Kidney tubule cell (primary cell): ENCODE measurements around the gene DOCK4.

Experiments
- DNase-seq: peaks from one replicate; pipeline ENCODE4 v3.0.0-alpha.2; 2018; ENCODE audit warnings: low spot score

Gene DOCK4

DNA sequence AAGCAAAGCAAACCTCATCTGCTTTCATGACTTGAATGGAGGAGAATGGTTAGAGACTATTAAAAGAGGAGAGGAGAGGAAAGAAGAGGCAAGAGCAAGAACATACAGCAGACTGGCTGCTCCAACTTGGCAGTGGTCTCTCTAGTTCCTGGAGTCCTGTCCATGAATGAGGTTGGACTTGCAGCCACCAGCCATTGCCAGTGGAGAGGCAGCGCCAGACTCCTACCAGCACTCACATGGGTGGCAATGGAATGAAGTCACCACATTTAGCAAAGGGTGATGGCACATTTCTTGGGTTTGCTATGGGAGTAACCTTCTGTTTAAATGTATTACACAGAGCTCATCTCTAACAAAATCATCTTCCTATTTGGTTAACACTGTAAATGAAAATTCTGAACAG lies 386.1 kb downstream of the DOCK4 start:
- no peak for DNase-seq

DNA sequence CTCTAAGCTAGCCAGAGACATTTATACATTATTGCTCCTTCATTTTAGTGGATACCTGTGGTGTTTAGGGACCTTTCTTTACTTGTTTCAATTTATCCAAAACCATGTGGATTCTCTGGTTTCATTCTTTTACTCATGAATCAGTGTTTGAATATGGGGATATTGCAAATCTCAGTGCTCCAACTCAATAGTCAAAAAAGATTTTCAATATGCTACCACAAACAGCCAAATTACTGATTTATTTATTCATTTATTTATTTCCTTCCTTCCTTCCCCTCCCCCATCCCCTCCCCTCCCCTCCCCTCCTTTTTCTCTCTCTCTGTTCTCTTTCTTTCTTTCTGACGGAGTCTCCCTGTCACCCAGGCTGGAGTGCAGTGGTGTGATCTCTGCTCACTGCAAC lies 390.8 kb downstream of the DOCK4 start:
- no peak for DNase-seq

DNA sequence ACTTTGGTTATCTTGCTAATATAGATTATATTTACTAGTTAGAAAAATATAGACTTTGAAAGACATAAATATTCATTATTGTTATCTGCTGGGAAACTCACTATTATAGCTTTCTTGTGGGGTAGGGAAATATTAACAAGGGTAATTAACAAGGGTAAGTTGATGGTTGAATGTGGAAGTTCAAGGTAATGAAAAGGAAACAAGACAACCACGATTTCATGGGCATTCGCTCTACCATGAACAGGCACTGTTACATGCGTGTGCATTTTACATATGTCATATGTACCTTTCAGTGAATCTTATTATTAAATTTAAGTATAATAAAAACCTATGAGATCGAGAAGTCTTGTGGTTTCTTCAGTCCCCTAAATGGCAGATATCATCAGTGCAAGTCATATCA lies 392.9 kb downstream of the DOCK4 start:
- no peak for DNase-seq

DNA sequence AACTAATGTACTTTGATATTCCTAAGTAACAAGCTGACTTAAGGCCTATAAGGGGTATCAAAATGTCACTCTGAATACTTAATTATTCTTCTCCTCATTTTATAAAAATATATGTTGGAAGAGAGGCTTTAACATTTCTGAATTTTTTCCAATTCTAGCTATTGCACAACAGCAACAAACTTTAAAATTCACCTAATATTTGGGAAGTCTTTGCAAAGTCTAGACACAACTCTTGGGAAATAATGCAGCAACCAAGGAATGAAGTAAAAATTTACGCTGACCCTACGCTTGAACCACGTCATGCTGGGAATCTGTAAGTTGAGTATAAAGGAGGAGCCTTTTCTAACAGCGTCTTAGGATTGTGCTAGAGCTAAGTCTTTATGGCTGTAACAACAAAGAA lies 400.0 kb downstream of the DOCK4 start:
- no peak for DNase-seq

DNA sequence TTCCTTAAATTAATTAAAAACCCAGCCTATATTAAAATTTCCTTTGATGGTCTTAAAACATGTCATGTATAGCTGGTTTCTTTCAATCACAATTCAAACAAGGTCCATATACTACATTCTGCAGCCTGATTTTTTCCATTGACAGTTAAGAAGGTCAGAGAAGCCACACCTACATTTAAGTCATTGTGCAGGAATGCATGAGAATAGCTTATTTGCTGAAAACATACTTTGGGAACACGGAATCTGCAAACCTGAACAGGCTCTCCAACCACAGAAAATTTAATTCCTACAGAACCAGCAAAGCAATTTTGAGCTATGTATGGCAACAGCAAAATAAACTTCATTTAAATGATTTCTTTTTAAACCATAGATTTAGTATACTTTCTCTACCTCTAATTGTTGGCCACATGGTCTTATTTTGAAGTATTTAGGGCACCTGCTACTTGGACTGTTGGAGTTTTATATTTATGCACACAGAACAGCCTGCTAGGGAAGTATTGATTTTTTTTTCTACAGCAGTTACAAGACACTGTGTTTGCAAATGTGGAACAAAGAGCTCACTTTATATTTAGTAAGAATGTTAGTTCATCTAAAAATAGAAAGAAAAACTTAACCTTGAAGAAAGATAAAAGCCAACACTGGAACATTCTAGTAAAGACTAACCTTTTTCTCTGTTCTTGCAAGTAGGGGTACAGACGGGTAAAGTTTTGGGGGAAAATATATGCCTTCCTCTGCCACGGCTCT lies 403.0 kb downstream of the DOCK4 start:
- peak; percentile 37 for DNase-seq

DNA sequence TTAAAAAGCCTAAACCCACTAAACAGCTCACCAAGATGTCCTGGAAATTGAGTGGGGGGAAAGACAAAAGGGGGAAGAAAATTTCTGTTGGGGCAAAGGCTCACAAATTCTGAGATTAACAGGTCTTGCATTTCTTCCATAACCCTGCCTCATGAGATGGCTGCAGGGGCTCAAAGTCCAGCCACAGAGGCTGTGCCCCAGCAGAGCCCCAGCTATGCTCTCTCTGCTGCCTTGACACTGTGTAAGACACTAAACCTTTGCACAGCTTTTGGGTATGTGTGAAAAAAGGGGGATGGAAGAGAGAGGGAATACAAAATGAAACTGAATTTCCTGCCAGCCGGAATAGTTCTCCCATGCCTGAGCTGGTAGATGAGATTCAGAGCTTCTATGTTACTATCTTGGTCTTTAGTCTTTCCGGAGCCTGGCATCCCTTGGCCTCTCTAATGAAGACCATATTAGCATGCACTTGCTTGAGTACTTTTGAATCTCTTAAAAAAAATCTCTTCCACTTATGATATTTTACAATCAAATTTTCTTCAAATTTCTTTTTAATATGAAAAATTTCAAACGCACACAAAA lies 403.9 kb downstream of the DOCK4 start:
- DNase-seq: no peak

DNA sequence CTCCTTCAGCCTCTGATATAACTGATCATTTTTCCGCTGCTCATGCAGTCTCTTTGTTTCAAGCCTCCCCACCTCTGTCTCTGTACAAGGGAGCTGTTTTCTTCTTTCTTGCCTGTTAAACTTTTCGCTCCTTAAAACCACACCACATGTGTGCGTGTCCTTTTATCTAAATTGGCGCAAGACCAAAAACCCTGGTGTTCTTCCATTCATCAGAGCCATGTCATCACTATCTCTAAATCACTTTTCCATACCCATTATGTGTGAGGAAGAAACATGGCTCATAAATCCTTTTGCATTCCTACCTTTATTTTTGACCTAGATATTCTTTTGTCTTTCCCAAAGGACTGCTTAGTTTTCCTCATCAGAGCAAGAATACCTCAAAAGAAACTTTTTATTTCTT lies 404.9 kb downstream of the DOCK4 start:
- DNase-seq: no peak

DNA sequence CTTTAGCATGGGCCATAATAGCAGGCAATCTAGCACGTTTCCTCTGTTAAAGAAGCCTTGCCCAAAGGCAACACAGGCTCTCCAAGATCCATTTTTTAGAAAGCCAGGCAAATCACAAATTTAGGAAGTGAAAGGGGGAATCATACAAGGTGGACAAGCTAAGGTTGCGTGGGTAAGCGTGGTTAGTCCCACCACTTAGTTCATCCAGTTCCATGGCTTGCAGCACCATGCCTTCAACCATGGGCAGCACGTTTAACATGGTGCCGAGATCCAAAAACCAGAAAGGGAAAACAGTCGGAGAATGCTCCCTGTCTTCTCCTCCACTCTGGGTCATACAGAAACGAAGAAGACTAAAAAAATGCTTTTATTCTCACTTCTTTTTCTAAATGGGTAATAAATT lies 409.5 kb downstream of the DOCK4 start:
- no peak for DNase-seq

DNA sequence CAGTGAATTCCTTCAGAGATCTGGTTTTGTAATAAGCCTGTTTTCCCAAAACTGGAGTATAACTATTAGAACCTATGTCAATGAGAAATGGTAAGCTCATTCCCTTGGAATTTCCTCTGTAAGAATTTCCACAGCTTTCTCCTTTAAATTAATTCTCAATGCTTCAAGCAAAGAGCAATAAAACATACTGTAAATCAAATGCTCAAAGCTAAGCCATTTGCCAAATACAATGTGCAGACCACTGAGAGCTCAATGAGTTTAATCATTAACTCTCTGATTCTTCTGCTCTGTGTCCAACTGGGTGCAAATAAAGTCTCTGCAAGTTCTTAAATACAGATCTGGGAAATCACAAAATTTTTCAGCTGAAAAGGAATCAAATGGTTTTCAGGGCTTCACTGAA lies 416.3 kb downstream of the DOCK4 start:
- peak; percentile 1 for DNase-seq

DNA sequence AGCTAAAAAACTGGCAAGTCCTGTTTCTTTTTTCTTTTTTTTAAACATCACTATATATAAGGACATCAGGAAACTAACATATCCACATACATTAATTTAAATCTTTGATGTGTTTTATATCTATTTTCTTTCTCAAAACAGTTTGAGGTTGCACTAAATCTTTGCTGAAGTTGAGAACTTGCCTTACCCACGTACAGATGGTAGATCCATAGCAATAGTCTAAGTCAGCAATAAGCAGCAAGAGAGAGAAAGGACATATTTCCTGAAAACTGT lies 417.2 kb downstream of the DOCK4 start:
- no peak for DNase-seq

DNA sequence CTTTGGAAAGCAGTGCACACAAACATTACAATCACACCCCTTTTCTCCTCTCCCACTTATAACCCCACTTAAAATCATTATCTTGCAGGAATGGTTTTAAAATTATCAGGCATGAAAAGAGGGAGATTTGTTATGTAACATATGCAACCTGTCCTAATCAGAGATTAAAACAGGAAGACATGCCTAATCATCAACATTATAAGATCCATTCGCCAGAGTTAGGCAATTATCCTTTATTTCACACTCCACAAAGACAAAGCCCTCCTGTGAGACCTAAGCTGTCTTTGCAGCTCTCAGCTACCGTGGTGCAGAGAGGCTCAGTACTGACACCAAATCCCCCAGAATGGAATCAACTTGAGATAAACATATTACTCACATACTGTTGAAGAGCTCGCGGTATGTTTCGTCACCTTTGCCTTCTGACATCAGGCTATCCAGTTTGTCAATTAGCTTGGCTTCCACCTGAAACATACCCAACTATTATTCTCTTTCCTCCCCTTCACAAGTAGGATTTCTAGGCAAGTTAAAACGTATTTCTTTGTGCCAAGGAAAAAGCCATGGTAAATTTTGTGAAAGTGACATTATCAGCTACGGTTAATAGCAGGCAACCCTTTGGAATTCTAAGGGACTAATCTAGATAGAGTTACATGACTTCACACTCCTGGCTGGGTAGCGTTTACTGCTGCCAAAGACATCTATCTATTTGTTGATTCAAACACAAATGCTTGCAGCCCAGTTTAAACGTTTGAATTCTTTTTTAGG lies 417.7 kb downstream of the DOCK4 start:
- no peak for DNase-seq

DNA sequence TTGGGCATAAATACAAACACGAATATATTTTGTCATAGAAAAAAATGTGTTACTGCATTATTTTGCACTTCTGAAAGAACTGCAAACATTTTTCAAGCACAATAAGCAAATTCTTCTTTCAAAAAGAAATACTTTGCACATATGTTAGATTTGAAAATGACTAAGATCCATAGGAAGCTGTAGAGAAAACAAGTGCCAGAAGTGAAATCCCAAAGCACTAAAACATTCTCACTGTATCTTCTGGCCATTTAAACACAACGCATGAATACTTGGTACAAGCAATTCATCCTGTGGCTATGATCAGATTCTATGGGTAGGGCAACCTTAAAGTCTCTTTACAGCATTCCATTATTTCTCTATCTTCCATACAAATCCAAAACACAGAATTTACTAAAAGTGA lies 418.5 kb downstream of the DOCK4 start:
- no peak for DNase-seq

DNA sequence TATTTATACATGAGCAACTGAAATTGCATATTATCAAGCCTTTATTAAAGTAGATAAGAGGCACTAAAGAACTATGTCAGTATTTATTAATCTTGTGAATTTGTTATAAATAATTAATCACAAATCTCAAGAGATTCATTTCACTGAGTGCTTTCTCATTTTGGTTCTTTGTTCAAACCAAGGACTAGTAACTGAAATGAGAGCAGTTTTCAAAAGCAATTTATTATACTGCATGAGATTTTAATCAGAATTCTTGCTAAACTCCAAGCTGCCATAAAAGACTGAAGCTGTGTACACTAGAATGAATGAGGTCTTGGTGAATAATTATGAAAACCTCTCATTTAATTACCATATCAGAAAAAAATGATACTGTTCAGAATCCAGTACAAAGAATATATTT lies 419.1 kb downstream of the DOCK4 start:
- DNase-seq: no peak

DNA sequence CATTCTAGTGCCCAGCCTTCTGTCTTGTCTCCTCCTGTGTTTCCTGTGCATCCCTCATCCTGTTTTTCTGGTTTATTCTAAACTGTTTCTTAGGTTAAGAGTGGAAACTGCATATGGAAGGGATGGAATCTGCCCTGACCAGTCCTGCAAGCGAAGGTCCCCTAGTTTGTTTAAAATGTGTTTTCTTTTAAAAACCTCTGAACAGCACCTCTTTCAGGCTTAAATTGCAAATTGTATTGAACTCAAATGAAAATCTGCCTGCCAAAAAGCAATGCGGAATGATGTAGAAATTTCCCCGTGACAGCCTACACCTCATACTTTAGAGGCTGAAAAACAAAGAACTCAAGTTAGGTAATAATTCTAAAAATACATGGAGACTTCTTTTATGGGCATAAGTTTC lies 421.1 kb downstream of the DOCK4 start:
- DNase-seq: no peak

DNA sequence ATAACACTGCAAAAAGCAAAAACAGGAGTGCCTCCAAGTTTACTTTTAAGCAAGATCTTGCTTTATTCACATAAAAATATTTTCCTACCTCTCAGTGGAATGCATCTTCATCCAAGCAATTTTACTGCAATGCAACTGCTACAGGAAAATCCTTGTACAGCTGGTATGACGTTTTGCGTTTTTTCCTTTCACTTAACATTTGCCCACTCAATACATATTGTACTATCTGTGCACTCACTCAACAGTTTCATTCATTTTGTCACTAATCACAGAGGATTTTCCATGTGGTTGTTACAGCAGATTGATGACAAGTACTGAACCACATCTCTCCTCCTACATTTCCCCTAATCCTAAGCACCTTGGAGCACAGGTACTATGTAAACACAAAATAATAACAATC lies 421.9 kb downstream of the DOCK4 start:
- no peak for DNase-seq

DNA sequence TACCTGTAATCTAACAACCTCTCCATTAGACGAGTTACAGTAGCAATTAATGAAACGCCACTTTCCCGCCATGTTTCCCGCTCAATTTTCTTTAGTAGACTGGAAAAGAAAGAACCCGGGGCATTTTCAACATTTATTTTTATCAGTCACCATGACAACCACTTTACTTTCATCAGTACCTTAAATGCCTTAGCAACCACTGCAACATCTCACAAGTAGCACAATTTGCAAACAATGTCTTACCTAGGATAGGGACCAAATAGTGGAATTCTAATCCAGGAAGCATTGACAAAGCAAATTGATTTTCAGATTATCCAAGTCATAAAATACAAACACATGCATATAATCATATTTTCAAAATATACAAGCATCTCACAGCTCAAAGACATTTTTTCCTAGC lies 422.3 kb downstream of the DOCK4 start:
- DNase-seq: no peak

DNA sequence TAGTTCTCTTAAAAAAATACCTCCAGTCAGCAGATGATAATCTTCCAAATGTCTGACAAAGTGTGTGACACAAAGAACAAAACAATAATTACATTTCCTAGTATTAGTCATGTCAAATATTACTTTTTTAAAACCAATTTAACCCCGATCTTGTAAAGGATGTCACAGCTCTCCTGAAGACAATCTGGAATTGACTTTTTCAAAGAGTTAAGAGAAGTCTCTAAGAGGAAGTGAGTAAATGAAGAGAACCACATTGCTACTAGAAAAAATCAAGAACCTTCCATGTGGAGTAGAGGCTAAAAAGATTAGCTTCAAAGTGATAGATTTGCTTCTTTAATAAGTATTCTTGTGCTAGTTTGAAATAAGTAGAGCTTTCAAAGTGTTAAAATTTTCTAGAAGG lies 425.7 kb downstream of the DOCK4 start:
- DNase-seq: no peak

DNA sequence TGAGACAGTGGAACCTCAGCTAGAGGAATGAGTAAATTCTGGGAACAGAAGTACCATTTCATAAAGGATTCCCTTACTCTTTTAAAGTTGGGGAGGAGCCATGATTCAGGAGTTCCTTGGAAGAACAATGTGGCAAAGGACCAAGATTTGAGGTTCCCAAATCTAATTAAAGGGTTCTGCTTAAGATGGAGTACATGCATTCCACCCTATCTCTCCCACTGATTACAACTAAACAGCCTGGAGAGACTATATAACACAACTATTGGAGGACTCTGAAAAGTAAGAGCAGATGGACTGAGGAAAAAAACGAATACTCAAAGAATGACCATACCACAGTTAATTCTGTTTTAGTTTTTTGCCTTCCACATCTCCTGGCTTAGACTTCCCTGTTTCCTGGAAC lies 431.0 kb downstream of the DOCK4 start:
- DNase-seq: no peak

DNA sequence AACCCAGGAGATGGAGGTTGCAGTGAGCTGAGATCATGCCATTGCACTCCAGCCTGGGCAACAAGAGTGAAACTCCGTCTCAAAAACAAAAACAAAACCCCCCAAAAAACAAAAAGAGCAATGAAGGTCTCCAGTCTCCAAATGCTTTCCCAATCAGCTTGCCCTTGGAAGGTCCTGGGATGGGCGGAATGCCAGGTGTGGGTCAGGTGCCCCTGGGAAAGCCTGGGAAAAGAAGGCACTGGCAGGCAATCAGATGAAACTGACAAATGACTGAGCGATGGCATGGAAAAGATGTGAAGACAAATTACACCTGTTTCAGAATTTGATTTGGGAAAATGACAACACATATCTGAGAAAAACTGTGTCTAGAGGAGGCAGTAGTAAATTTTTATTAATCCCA lies 433.5 kb downstream of the DOCK4 start:
- DNase-seq: no peak

DNA sequence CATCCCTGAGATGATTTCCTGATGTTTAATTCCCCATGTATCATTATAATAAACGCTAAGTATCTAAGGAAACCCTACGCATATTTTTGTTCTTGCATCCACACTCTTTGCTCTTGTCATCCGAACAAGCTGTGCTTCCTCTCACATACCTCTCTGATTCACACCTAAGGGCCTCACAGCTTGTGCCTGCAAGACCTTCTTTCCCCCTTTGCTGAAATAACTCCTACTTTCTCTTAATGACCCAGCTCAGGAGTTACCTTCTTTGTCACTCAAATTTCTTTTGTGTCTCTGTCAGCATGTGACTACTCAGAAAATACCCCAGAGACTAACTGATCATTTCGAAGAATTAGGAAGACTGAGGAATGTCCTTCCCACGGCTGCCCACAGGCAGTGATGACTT lies 434.6 kb downstream of the DOCK4 start:
- no peak for DNase-seq

DNA sequence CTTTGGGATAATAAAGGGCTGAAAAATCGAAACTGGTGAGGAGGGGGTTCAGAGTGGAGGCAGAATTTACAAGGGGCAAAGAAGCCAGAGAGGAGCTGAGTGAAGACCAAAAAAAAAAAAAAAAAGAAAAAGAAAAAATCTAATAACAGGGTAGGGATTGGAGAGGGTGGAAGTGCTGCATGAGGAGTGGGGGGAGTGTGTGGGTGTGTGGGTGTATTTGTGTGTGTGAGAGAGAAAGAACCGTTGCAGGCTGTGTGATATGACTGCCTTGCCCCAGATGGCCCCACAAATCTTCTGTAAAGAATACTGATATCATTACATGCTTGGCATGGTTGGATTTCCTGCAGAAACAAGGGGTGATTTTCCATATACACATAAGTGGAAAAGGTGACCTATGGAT lies 436.1 kb downstream of the DOCK4 start:
- DNase-seq: no peak

DNA sequence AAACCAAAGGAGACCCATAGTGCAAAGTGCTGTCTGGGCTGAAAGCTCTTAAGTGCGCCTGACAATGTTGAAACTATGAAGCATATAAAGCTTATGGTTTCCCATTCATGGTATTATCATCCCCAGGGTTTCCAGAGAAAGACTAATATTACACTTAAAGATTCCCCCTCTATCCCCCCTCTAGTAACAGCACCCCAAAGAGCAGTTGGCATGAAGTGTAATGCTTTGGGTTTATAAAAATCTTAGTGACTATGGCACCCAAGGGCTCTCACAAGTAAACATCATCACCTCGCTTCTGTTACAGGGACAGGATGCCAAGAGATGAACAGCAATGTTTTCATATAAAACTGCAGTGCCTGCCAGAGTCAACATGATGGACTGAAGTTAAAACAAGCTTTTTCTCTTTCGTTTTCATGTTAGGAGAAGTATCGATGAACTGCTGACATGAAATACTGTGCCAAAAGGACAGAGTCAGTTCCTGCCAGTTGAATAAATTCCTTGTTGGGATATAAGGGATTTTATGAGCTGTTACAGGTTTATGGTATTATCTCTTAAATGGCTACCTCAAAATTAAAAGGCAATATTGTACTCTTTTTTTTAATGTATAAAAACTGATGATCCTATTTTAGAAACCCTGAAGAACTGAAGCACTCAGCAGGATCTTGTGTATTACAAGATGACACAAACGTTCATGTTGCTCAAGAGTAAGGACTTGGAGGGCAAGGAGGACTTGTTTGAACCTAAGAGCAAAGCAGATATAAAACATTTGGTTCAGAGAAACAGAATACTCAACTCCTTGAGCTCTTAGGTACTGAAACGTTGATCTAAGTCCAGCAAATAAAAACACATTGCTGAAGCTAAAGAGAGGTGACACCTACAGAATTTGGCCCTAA lies 440.2 kb downstream of the DOCK4 start:
- DNase-seq: no peak
